HG02623 (cell line): ENCODE results near the gene LILRB5.
"Not testable (repeated sequence)": the region's sequence is repeated elsewhere in the genome, so short reads cannot be mapped to it uniquely, and the experiment has no call there.

Experiments
- ATAC-seq: cut with Tn5 transposase; IDR thresholded peaks from one replicate; pipeline ENCODE4 v1.9.1; 2021; ENCODE audit warnings: moderate library complexity; ENCODE audit not compliant: unreplicated experiment

Gene LILRB5

GRCh38 chr19:54277111-54277615 is 20.1 kb upstream of the LILRB5 start:
- ATAC-seq, result not testable (repeated sequence)

GRCh38 chr19:54275951-54276350 is 18.9 kb upstream of the LILRB5 start:
- no peak for ATAC-seq

- ATAC-seq, result not testable (repeated sequence)
Measured at GRCh38 chr19:54274516-54274915, 17.4 kb upstream of the LILRB5 start.

- no peak for ATAC-seq
Measured at GRCh38 chr19:54273821-54274220, 16.7 kb upstream of the LILRB5 start.

- ATAC-seq, result not testable (repeated sequence)
Measured at GRCh38 chr19:54272181-54272580, 15.1 kb upstream of the LILRB5 start.

GRCh38 chr19:54271587-54271986 is 14.5 kb upstream of the LILRB5 start:
- ATAC-seq, result not testable (repeated sequence)

GRCh38 chr19:54271106-54271505 is 14.0 kb upstream of the LILRB5 start:
- no peak for ATAC-seq

GRCh38 chr19:54268936-54269335 is 11.9 kb upstream of the LILRB5 start:
- ATAC-seq, result no peak

GRCh38 chr19:54266133-54266532 is 9.1 kb upstream of the LILRB5 start:
- ATAC-seq, result no peak

- ATAC-seq, result no peak
Measured at GRCh38 chr19:54262470-54262869, 5.4 kb upstream of the LILRB5 start.

GRCh38 chr19:54262066-54262465 is 5.0 kb upstream of the LILRB5 start:
- no peak for ATAC-seq

GRCh38 chr19:54256250-54257115 is 590 bp downstream of the LILRB5 start:
- no peak for ATAC-seq

GRCh38 chr19:54255105-54255775 is 1.8 kb downstream of the LILRB5 start:
- no peak for ATAC-seq

- no peak for ATAC-seq
Measured at GRCh38 chr19:54254195-54254906, 2.7 kb downstream of the LILRB5 start.

GRCh38 chr19:54253331-54254194 is 3.5 kb downstream of the LILRB5 start:
- no peak for ATAC-seq

- ATAC-seq, result no peak
Measured at GRCh38 chr19:54252845-54253244, 4.2 kb downstream of the LILRB5 start.

- no peak for ATAC-seq
Measured at GRCh38 chr19:54252243-54252642, 4.8 kb downstream of the LILRB5 start.

GRCh38 chr19:54248016-54248601 is 9.0 kb downstream of the LILRB5 start:
- no peak for ATAC-seq

- ATAC-seq, result no peak
Measured at GRCh38 chr19:54247106-54247930, 9.8 kb downstream of the LILRB5 start.
